Upper lobe of left lung (tissue), 6 donors: ENCODE measurements around the gene PLCH2. TPM values are rescaled to one million over a fixed set of nuclear protein-coding genes. Genes with fewer than 3 reads are reported as not detected.
A peak's percentile ranks its signal among the peaks of the same experiment; 100 is the strongest.

Experiments
- ATAC-seq, 2 donors: fragments of 200-7000 bp; cut with Tn5 transposase; one replicate each; pipeline ENCODE4 v1.9.1; 2022; ENCODE audit warnings: mild to moderate bottlenecking in 2 of 2, moderate library complexity in 2 of 2; ENCODE audit not compliant: low FRiP score in 2 of 2
- DNase-seq, 2 donors: peaks; one replicate each; pipeline ENCODE4 v3.0.0-alpha.2; 2019 to 2020
- H3K27ac ChIP-seq, 4 donors: fragments of 200-600 bp; sonication (generic); one replicate each; pipeline ENCODE4 v1.5.1; 2016 to 2019
- H3K27me3 ChIP-seq, 4 donors: fragments of 200-600 bp; sonication (generic); one replicate each; pipeline ENCODE4 v1.5.1; 2017 to 2019
- H3K36me3 ChIP-seq, 4 donors: fragments of 200-600 bp; sonication (generic); one replicate each; pipeline ENCODE4 v1.5.1; 2016 to 2019
- H3K4me1 ChIP-seq, 4 donors: fragments of 200-600 bp; sonication (generic); one replicate each; pipeline ENCODE4 v1.5.1; 2018 to 2019
- H3K4me3 ChIP-seq, 4 donors: fragments of 200-600 bp; sonication (generic); one replicate each; pipeline ENCODE4 v1.5.1; 2017 to 2019; ENCODE audit warnings: mild to moderate bottlenecking in 2 of 4, moderate library complexity in 1 of 4
- H3K9me3 ChIP-seq, 4 donors: fragments of 200-600 bp; sonication (generic); one replicate each; pipeline ENCODE4 v1.5.1; 2018 to 2019
- EP300 ChIP-seq, 4 donors: sonication (generic); formaldehyde crosslinking; IDR thresholded peaks; one replicate each; pipeline ENCODE4 v1.5.1; 2017; ENCODE audit warnings: antibody characterized with exemption in 4 of 4, control low read depth in 2 of 4
- POLR2A ChIP-seq, 4 donors: fragments of 450-650 bp; IDR thresholded peaks; one replicate each; pipeline ENCODE4 v1.5.1; 2016 to 2017; ENCODE audit warnings: antibody characterized with exemption in 4 of 4, mild to moderate bottlenecking in 2 of 4
- POLR2AphosphoS5 ChIP-seq, 2 donors: sonication (generic); formaldehyde crosslinking; IDR thresholded peaks; one replicate each; pipeline ENCODE4 v1.5.1; 2017; ENCODE audit warnings: antibody characterized with exemption in 2 of 2
- WGBS, 2 donors: methylation state at CpG; one replicate each; pipeline ENCODE4 v1.1.5; 2017 to 2018; 5-methylcytosine and 5-hydroxymethylcytosine counted together
- total RNA-seq, 6 donors: library from RNA; depleted of rRNA in 4 of 6; stranded (reverse); fragments of >200 nt in 4 of 6; gene quantifications; one replicate each; pipeline versions ENCODE4 v1.1.0 to v1.2.1, GENCODE V29; 2016 to 2021
- TF ChIP-seq, protein P1 (sequence below), 6 experiments: fragments of 450-650 bp in 4 of 6; fragments of 200-600 bp in 2 of 6; sonication (generic) in 2 of 6; IDR thresholded peaks; one replicate each; pipeline ENCODE4 v1.5.1; 2016 to 2019; ENCODE audit warnings: antibody characterized with exemption in 6 of 6
- donor health status: DM: no; HTN: no; CAD: no; lungs with moderate emphysema.
- donor health status: DM: no; HTN: yes; CAD: no; lungs with severe emphysema.

PLCH2 gene
- total RNA-seq, 6 donors from 2014 or later, result 1.5 to 7.3 (median 3.4) TPM

DNA sequence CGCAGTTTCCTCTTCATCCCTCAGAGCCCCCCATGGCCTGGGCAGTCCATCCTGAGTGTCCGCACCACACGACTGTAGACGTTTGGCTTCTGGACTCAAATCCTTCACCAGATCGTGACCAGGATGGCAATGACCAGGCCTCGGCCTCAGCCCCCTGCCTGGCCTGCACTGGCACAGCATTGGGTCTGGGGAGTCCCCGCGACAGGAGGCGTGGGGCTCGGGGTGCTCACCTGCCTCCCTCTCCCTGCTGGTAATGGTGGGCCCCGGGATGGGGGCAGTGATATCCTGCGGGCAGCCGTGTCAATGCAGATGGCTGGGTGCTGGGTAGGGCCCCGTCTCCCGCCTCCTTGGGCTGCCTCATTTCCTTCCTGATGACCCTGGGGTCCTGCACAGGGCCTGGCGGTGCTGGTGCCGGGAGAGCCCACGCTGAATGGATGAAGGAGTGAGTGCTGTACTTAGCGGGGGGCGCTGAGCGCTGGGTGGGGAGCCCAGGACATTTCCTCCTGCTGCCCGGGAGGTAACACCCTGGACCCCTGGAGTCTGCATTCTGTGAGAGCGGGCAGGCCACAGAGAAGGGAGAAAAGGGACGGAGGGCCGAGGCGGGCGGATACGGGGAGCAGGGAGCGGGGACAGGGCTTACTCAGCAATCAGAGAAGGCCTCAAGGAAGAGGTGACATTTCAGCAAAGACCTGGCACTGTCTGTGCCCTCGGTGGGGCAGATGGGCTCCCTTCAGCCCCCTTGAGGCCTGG is 78.0 kb downstream of the PLCH2 start:
- TF ChIP-seq EP300 (IDR thresholded peaks at IDR 0.05), result no peak
- TF ChIP-seq, protein P1, sequence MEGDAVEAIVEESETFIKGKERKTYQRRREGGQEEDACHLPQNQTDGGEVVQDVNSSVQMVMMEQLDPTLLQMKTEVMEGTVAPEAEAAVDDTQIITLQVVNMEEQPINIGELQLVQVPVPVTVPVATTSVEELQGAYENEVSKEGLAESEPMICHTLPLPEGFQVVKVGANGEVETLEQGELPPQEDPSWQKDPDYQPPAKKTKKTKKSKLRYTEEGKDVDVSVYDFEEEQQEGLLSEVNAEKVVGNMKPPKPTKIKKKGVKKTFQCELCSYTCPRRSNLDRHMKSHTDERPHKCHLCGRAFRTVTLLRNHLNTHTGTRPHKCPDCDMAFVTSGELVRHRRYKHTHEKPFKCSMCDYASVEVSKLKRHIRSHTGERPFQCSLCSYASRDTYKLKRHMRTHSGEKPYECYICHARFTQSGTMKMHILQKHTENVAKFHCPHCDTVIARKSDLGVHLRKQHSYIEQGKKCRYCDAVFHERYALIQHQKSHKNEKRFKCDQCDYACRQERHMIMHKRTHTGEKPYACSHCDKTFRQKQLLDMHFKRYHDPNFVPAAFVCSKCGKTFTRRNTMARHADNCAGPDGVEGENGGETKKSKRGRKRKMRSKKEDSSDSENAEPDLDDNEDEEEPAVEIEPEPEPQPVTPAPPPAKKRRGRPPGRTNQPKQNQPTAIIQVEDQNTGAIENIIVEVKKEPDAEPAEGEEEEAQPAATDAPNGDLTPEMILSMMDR (IDR thresholded peaks at IDR 0.05), result no peak
- no peak for TF ChIP-seq POLR2AphosphoS5 (IDR thresholded peaks at IDR 0.05)
- TF ChIP-seq POLR2A (IDR thresholded peaks at IDR 0.05), result no peak
- DNase-seq (peak in 1 of 2 donors; percentile 70), ATAC-seq (no peak)
- Histone ChIP-seq H3K4me3 (no peak overlapping the region), H3K9me3 (no peaks in the 10 kb centered on the region), H3K27ac (peak overlapping the region in 2 of 4 donors; percentile 95 to 99), H3K4me1 (peaks cover 33 to 56% (median 49%) of the 10 kb centered on the region in 4 donors), H3K27me3 (no peaks in the 10 kb centered on the region), H3K36me3 (peaks cover 0 to 12% (median 8%) of the 10 kb centered on the region in 4 donors)
- 84 to 85% methylated on average over 23 to 28 of the region's 30 CpGs for WGBS, 2 donors

DNA sequence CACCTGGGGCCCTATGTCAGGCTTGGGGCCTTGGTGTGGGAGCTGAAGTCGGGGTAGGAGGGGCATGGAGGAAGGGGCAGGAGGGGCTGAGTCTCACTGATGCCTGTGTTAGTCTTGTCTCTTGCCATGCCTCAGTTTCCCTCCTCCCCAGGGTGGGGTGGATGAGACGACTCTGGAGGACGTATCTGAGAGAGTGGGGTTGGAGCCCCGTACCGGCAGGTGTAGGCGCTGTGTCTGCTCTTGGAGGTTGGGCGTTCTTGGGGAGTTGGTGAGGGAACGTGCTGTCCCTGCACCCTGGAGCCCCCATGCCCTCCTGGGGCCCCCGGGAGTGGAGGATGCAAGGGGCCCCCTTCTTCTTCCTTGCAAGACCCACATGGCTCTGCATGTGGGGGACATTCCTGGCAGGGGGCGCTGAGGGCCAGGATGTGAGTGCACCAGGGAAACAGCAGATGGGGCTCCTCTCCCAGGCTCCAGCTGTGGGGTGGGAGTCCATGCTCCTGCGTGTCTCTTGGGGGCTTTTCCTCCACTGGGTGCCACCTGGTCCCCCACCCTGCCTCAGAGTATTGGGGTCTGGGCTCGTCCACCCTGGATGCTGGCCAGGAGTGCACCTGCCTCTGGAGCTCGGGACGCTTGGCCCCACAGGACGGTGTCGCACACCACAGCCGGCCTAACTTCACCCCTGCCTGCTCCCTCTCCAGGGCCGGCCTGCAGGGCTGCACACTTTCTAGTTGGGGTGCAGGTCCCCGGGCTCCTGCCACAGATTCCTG is 78.7 kb downstream of the PLCH2 start:
- Histone ChIP-seq H3K27me3 (no peaks in the 10 kb centered on the region), H3K4me1 (peaks cover 31 to 56% (median 43%) of the 10 kb centered on the region in 4 donors), H3K36me3 (peaks cover 0 to 20% (median 14%) of the 10 kb centered on the region in 4 donors), H3K4me3 (peak overlapping the region in 3 of 4 donors; percentile 63 to 76 (median 70)), H3K27ac (peak overlapping the region; percentile 90 to 99 (median 96)), H3K9me3 (no peaks in the 10 kb centered on the region)
- DNase-seq, result peak in 1 of 2 donors; percentile 59
- TF ChIP-seq, protein P1 (IDR thresholded peaks at IDR 0.05), result peak; percentile 42 to 76 (median 51)
- TF ChIP-seq POLR2A (IDR thresholded peaks at IDR 0.05), result no peak
- 63 to 65% methylated on average over 8 to 17 of the region's 19 CpGs for WGBS, 2 donors
- no peak for ATAC-seq

Other genes with a start within 250 kb of the PLCH2 start
- 100 to 1,000 TPM in 3 of 6 donors, 10 to 100 TPM in 3; 57.3 to 108 (median 96.9) TPM for gene SKI, start 248.0 kb upstream of the PLCH2 start, total RNA-seq
- gene MORN1, start 84.7 kb upstream of the PLCH2 start, total RNA-seq, result 10 to 100 TPM in 4 of 6 donors, 1 to 10 TPM in 2; 8.5 to 23.4 (median 14.6) TPM
- 100 to 1,000 TPM in 2 of 6 donors, 10 to 100 TPM in 4; 48.2 to 133 (median 61.1) TPM for gene RER1, start 84.4 kb upstream of the PLCH2 start, total RNA-seq
- 10 to 100 TPM; 15.7 to 32.1 (median 19.9) TPM for gene PEX10, start 63.7 kb upstream of the PLCH2 start, total RNA-seq
- gene PANK4, start 50.3 kb downstream of the PLCH2 start, total RNA-seq, result 100 to 1,000 TPM in 1 of 6 donors, 10 to 100 TPM in 5; 20.7 to 123 (median 36.9) TPM
- gene HES5, start 54.0 kb downstream of the PLCH2 start, total RNA-seq, result 1 to 10 TPM in 2 of 6 donors, under 1 TPM in 2, not detected in 2; 0.31 to 1.6 (median 0.92) TPM
- gene TNFRSF14, start 80.1 kb downstream of the PLCH2 start, total RNA-seq, result 100 to 1,000 TPM in 4 of 6 donors, 10 to 100 TPM in 2; 61.1 to 641 (median 147) TPM
- gene PRXL2B, start 110.5 kb downstream of the PLCH2 start, total RNA-seq, result 10 to 100 TPM; 10.5 to 34.2 (median 22.0) TPM
- gene MMEL1, start 156.7 kb downstream of the PLCH2 start, total RNA-seq, result 1 to 10 TPM in 4 of 6 donors, not detected in 2; 2.9 to 5.5 (median 5.1) TPM